Epithelial cell of esophagus (primary cell): ENCODE data around the gene CMPK2.

Source experiments
- DNase-seq: peaks from one replicate; pipeline ENCODE4 v3.0.0; 2010; ENCODE audit warnings: low read depth
- H3K4me3 ChIP-seq: 2 replicates; pipeline ENCODE4 v1.5.1; 2011; ENCODE audit warnings: mild to moderate bottlenecking, low read length, control low read depth
- CTCF ChIP-seq: IDR thresholded peaks from 2 replicates; pipeline ENCODE4 v1.5.1; 2011; ENCODE audit warnings: low read depth, mild to moderate bottlenecking, low read length, control low read depth, inconsistent platforms; ENCODE audit not compliant: insufficient read depth; ENCODE audit errors: missing control alignments

CMPK2 gene

GRCh38 chr2:6856548-6856920 is 9.2 kb downstream of the CMPK2 start:
- no peak for TF ChIP-seq CTCF
- DNase-seq: no peak
- no peak overlapping the region for H3K4me3 ChIP-seq

DNA sequence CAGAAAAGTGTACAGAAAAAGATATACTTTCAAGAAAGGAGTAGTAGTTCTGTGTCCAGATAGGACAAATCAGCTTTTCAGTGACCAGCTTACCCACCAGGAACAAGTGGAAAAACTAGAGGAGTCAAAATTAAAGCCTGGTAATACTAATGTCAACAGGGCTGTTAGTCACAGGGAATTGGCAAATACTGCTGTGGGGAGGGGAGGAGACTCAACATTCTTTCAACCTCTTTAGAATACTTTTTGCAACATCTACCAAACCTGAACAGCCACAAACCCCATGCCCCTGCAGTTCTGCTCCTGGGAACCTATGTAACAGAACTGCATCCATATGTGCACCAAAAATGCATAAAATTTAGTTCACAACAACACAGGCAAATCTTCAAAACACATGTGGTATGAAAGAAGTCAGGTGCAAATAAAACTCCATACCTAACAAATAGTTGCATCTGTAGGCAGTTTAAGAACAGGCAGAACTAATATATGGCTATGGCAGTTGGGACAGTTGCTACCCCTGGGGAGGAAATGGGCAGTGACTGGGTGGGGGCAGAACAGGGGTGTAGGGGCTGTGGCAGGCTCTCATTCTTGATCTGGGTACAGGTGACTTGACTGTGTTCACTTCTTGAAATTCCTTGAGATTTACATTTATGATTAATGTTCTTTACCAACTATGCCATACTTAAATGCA is 9.7 kb downstream of the CMPK2 start:
- no peak for TF ChIP-seq CTCF
- peak; percentile 28 for DNase-seq
- no peak overlapping the region for H3K4me3 ChIP-seq

DNA sequence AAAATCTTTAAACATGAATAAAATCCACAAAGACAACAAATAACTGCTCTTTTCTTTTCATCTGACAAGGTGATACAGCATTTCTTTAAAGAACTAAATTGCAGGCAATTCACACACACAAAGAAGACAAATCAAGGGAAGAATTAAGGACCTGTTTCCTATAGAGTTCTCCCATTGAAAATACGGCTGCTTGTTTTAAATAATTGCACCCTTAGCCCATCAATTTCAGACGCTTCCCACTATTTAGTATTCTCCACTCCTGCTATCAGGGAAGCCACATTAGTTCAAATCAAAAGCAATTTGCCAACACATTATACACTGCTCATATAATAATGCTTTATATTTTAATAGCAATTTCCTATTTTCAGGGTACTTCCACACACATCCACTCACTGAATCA is 11.3 kb downstream of the CMPK2 start:
- DNase-seq: no peak
- H3K4me3 ChIP-seq: no peak overlapping the region
- TF ChIP-seq CTCF: no peak

- no peak for TF ChIP-seq CTCF
- no peak overlapping the region for H3K4me3 ChIP-seq
- DNase-seq: no peak
These were observed 13.5 kb downstream of the CMPK2 start for GRCh38 chr2:6852195-6852594.

GRCh38 chr2:6846967-6847681 is 18.6 kb downstream of the CMPK2 start:
- no peak for TF ChIP-seq CTCF
- H3K4me3 ChIP-seq: no peak overlapping the region
- no peak for DNase-seq

GRCh38 chr2:6846540-6846939 is 19.2 kb downstream of the CMPK2 start:
- no peak for DNase-seq
- no peak for TF ChIP-seq CTCF
- no peak overlapping the region for H3K4me3 ChIP-seq

- no peak overlapping the region for H3K4me3 ChIP-seq
- no peak for DNase-seq
- no peak for TF ChIP-seq CTCF
These were observed 19.8 kb downstream of the CMPK2 start for GRCh38 chr2:6845903-6846302.
